MM.1S (cell line): ENCODE data around the gene ARHGAP26.
"Not testable (repeated sequence)": the region's sequence is repeated elsewhere in the genome, so short reads cannot be mapped to it uniquely, and the experiment has no call there.

ENCODE experiments used
- DNase-seq: peaks from one replicate; pipeline ENCODE4 v3.0.0-alpha.2; 2015
- H2AFZ ChIP-seq: fragments of 300-600 bp; sonication (generic); 2 replicates; pipeline ENCODE4 v1.6.0; 2016; ENCODE audit warnings: antibody characterized with exemption, low read length
- H3F3A ChIP-seq: fragments of 300-600 bp; sonication (generic); 2 replicates; pipeline ENCODE4 v1.6.1; 2016; ENCODE audit warnings: mild to moderate bottlenecking, antibody characterized with exemption, low read length, moderate library complexity, mixed read lengths; ENCODE audit not compliant: insufficient read depth
- H3K27ac ChIP-seq: fragments of 300-600 bp; sonication (generic); 2 replicates; pipeline ENCODE4 v1.5.1; 2016; ENCODE audit warnings: mild to moderate bottlenecking, low read length
- H3K27me3 ChIP-seq: fragments of 300-600 bp; sonication (generic); replicated peaks from 2 replicates; pipeline ENCODE4 v1.6.0; 2016; ENCODE audit warnings: low read length; ENCODE audit not compliant: insufficient read depth
- H3K36me3 ChIP-seq: fragments of 300-600 bp; sonication (generic); replicated peaks from 2 replicates; pipeline ENCODE4 v1.6.1; 2016; ENCODE audit warnings: mild to moderate bottlenecking, low read length, mixed read lengths; ENCODE audit not compliant: insufficient read depth
- H3K4me1 ChIP-seq: fragments of 300-600 bp; sonication (generic); 2 replicates; pipeline ENCODE4 v1.6.1; 2016; ENCODE audit warnings: low read length, mixed read lengths
- H3K4me2 ChIP-seq: fragments of 300-600 bp; sonication (generic); 2 replicates; pipeline ENCODE4 v1.6.0; 2016; ENCODE audit warnings: low read depth, low read length
- H3K4me3 ChIP-seq: fragments of 300-600 bp; sonication (generic); 2 replicates; pipeline ENCODE4 v1.5.1; 2016; ENCODE audit warnings: low read length, mixed read lengths
- H3K79me2 ChIP-seq: fragments of 300-600 bp; sonication (generic); 2 replicates; pipeline ENCODE4 v1.6.1; 2016; ENCODE audit warnings: mixed run types, low read length, mixed read lengths
- H3K9ac ChIP-seq: fragments of 300-600 bp; sonication (generic); 2 replicates; pipeline ENCODE4 v1.6.1; 2016; ENCODE audit warnings: low read length, mixed read lengths
- H3K9me2 ChIP-seq: fragments of 300-600 bp; sonication (generic); replicated peaks from 2 replicates; pipeline ENCODE4 v1.6.1; 2016; ENCODE audit warnings: mild to moderate bottlenecking, low read length, mixed read lengths; ENCODE audit not compliant: insufficient read depth
- H3K9me3 ChIP-seq: fragments of 300-600 bp; sonication (generic); replicated peaks from 2 replicates; pipeline ENCODE4 v1.6.1; 2016; ENCODE audit warnings: mild to moderate bottlenecking, low read length, mixed read lengths; ENCODE audit not compliant: insufficient read depth
- H4K20me1 ChIP-seq: fragments of 300-600 bp; sonication (generic); 2 replicates; pipeline ENCODE4 v1.6.1; 2016; ENCODE audit warnings: mild to moderate bottlenecking, low read length, moderate library complexity, mixed read lengths; ENCODE audit not compliant: insufficient read depth
- EZH2 ChIP-seq: fragments of 300-600 bp; sonication (generic); optimal IDR thresholded peaks from 2 replicates; pipeline ENCODE3; 2017; ENCODE audit warnings: low read depth, mild to moderate bottlenecking, antibody characterized with exemption, low read length, mixed read lengths
- EZH2phosphoT487 ChIP-seq: fragments of 300-600 bp; sonication (generic); IDR thresholded peaks from 2 replicates; pipeline ENCODE4 v1.6.1; 2018; ENCODE audit warnings: antibody characterized with exemption, low read length
- TF ChIP-seq, protein P1 (sequence below): fragments of 300-600 bp; sonication (generic); IDR thresholded peaks from 2 replicates; pipeline ENCODE4 v1.5.1; 2016; ENCODE audit warnings: antibody characterized with exemption, low read length, mixed read lengths

Gene ARHGAP26

GRCh38 chr5:143092711-143093451 lies 322.7 kb downstream of the ARHGAP26 start:
- not testable (repeated sequence) for H3K9ac ChIP-seq

GRCh38 chr5:143093452-143094086 lies 323.4 kb downstream of the ARHGAP26 start:
- Histone ChIP-seq H3K79me2 (no peaks in the 10 kb centered on the region), H3K4me1 (no peaks in the 10 kb centered on the region), H3K9me2 (no peaks in the 10 kb centered on the region), H4K20me1 (no peaks in the 10 kb centered on the region), H3K27me3 (no peaks in the 10 kb centered on the region), H3K4me2 (no peak overlapping the region), H3K9ac (no peak overlapping the region), H3K9me3 (no peaks in the 10 kb centered on the region), H3F3A (no peaks in the 10 kb centered on the region), H3K4me3 (no peak overlapping the region), H2AFZ (no peak overlapping the region), H3K27ac (no peak overlapping the region), H3K36me3 (no peaks in the 10 kb centered on the region)
- TF ChIP-seq EZH2 (no peak), EZH2phosphoT487 (no peak)
- TF ChIP-seq, protein P1, sequence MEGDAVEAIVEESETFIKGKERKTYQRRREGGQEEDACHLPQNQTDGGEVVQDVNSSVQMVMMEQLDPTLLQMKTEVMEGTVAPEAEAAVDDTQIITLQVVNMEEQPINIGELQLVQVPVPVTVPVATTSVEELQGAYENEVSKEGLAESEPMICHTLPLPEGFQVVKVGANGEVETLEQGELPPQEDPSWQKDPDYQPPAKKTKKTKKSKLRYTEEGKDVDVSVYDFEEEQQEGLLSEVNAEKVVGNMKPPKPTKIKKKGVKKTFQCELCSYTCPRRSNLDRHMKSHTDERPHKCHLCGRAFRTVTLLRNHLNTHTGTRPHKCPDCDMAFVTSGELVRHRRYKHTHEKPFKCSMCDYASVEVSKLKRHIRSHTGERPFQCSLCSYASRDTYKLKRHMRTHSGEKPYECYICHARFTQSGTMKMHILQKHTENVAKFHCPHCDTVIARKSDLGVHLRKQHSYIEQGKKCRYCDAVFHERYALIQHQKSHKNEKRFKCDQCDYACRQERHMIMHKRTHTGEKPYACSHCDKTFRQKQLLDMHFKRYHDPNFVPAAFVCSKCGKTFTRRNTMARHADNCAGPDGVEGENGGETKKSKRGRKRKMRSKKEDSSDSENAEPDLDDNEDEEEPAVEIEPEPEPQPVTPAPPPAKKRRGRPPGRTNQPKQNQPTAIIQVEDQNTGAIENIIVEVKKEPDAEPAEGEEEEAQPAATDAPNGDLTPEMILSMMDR = no peak
- no peak for DNase-seq

More at GRCh38 chr5:143092711-143093451, 322.7 kb downstream of the ARHGAP26 start:
- H3K36me3 ChIP-seq, H3K4me3 ChIP-seq, H3F3A ChIP-seq, DNase-seq, H3K79me2 ChIP-seq, H3K27me3 ChIP-seq, H3K9me3 ChIP-seq, H2AFZ ChIP-seq, H4K20me1 ChIP-seq, H3K27ac ChIP-seq, H3K4me2 ChIP-seq, H3K9me2 ChIP-seq, H3K4me1 ChIP-seq: not testable (repeated sequence)

- H3K9ac ChIP-seq = no peak overlapping the region
- H3K4me2 ChIP-seq = no peak overlapping the region
- no peaks in the 10 kb centered on the region for H3K9me2 ChIP-seq
- no peak for TF ChIP-seq EZH2phosphoT487
- no peak for TF ChIP-seq EZH2
- TF ChIP-seq, protein P1 = no peak
- no peaks in the 10 kb centered on the region for H3K4me1 ChIP-seq
- H4K20me1 ChIP-seq = no peaks in the 10 kb centered on the region
- H3K9me3 ChIP-seq = no peaks in the 10 kb centered on the region
- H3K36me3 ChIP-seq = no peaks in the 10 kb centered on the region
- no peak overlapping the region for H2AFZ ChIP-seq
- H3K27me3 ChIP-seq = no peaks in the 10 kb centered on the region
- no peaks in the 10 kb centered on the region for H3K79me2 ChIP-seq
- H3F3A ChIP-seq = no peaks in the 10 kb centered on the region
- H3K4me3 ChIP-seq = no peak overlapping the region
- no peak overlapping the region for H3K27ac ChIP-seq
- no peak for DNase-seq
Observed at GRCh38 chr5:143094087-143094521, 323.9 kb downstream of the ARHGAP26 start.

DNA sequence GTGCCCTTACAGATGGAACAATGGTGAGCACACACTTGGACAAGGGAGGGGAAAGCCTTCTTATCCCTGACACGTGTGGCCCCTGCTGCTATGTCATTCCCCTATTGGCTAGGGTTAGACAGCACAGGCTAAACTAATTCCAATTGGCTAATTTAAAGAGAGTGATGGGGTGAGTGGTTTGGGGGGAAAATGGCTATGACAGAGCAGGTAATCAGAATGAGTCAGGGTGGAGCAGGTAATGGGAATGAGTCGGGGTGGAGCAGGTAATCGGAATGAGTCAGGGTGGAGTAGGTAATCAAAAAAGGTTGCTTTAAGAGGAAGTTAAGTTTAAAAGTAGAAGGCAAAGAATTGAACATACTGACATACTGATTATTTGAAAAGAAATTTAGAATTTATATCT lies 324.4 kb downstream of the ARHGAP26 start:
- not testable (repeated sequence) for H3K36me3 ChIP-seq, H4K20me1 ChIP-seq, H3F3A ChIP-seq, H3K4me3 ChIP-seq, H3K27ac ChIP-seq, H3K4me2 ChIP-seq, H3K9me3 ChIP-seq, H3K9ac ChIP-seq, H3K9me2 ChIP-seq, H3K4me1 ChIP-seq, H3K27me3 ChIP-seq, H2AFZ ChIP-seq, DNase-seq, H3K79me2 ChIP-seq
